Measurements from ENCODE around the gene ATPAF2. TPM values are rescaled to one million over a fixed set of nuclear protein-coding genes. Genes with fewer than 3 reads are reported as not detected.

Gene ATPAF2
- total and polyA plus RNA-seq, 4 donors: 17.7 to 32.9 (median 23.3) TPM

GRCh38 chr17:17985153-17985552 is 53.8 kb downstream of the ATPAF2 start:
- Histone ChIP-seq H3K27ac (ENCODE audit: low read depth in 1 of 2, low read length in 1 of 2) (no peak overlapping the region), H3K4me3 (no peak overlapping the region), H3K36me3 (ENCODE audit: control insufficient read depth in 4 of 4, insufficient read depth in 4 of 4, low read length in 4 of 4) (peaks cover 0 to 5% (median 4%) of the 10 kb centered on the region in 4 donors), H3K4me1 (ENCODE audit: control insufficient read depth in 5 of 5, insufficient read depth in 5 of 5, low read length in 5 of 5) (peaks cover 0 to 7% (median 0%) of the 10 kb centered on the region in 5 donors), H3K27me3 (ENCODE audit: control insufficient read depth in 3 of 3, insufficient read depth in 3 of 3, low read length in 2 of 3) (no peaks in the 10 kb centered on the region), H3K9ac (ENCODE audit: insufficient read depth in 1 of 2, low read length in 2 of 2) (no peak overlapping the region), H3K9me3 (ENCODE audit: control insufficient read depth in 4 of 4, insufficient read depth in 3 of 4, low read length in 3 of 4) (no peaks in the 10 kb centered on the region)
- no peak for DNase-seq
- TF ChIP-seq, protein P1, sequence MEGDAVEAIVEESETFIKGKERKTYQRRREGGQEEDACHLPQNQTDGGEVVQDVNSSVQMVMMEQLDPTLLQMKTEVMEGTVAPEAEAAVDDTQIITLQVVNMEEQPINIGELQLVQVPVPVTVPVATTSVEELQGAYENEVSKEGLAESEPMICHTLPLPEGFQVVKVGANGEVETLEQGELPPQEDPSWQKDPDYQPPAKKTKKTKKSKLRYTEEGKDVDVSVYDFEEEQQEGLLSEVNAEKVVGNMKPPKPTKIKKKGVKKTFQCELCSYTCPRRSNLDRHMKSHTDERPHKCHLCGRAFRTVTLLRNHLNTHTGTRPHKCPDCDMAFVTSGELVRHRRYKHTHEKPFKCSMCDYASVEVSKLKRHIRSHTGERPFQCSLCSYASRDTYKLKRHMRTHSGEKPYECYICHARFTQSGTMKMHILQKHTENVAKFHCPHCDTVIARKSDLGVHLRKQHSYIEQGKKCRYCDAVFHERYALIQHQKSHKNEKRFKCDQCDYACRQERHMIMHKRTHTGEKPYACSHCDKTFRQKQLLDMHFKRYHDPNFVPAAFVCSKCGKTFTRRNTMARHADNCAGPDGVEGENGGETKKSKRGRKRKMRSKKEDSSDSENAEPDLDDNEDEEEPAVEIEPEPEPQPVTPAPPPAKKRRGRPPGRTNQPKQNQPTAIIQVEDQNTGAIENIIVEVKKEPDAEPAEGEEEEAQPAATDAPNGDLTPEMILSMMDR (IDR thresholded peaks at IDR 0.05; ENCODE audit: control extremely low read depth, extremely low read depth): no peak
- ATAC-seq (ENCODE audit: insufficient read depth, low FRiP score): no peak
- WGBS, 2 donors: 85 to 91% methylated on average over 2 of the region's 2 CpGs

GRCh38 chr17:17983776-17984175 is 55.2 kb downstream of the ATPAF2 start:
- Histone ChIP-seq H3K9me3 (ENCODE audit: control insufficient read depth in 4 of 4, insufficient read depth in 3 of 4, low read length in 3 of 4) (no peaks in the 10 kb centered on the region), H3K27ac (ENCODE audit: low read depth in 1 of 2, low read length in 1 of 2) (no peak overlapping the region), H3K9ac (ENCODE audit: insufficient read depth in 1 of 2, low read length in 2 of 2) (no peak overlapping the region), H3K4me3 (no peak overlapping the region), H3K36me3 (ENCODE audit: control insufficient read depth in 4 of 4, insufficient read depth in 4 of 4, low read length in 4 of 4) (peaks cover 0 to 5% (median 4%) of the 10 kb centered on the region in 4 donors), H3K4me1 (ENCODE audit: control insufficient read depth in 5 of 5, insufficient read depth in 5 of 5, low read length in 5 of 5) (peaks cover 0 to 7% (median 0%) of the 10 kb centered on the region in 5 donors), H3K27me3 (ENCODE audit: control insufficient read depth in 3 of 3, insufficient read depth in 3 of 3, low read length in 2 of 3) (no peaks in the 10 kb centered on the region)
- ATAC-seq (ENCODE audit: insufficient read depth, low FRiP score): no peak
- DNase-seq: no peak
- TF ChIP-seq, protein P1 (IDR thresholded peaks at IDR 0.05; ENCODE audit: control extremely low read depth, extremely low read depth): no peak
- 94 to 96% methylated on average over 6 of the region's 6 CpGs for WGBS, 2 donors

- TF ChIP-seq, protein P1 (IDR thresholded peaks at IDR 0.05; ENCODE audit: control extremely low read depth, extremely low read depth): no peak
- DNase-seq: no peak
Observed at GRCh38 chr17:17983376-17983775, 55.6 kb downstream of the ATPAF2 start.

DNA sequence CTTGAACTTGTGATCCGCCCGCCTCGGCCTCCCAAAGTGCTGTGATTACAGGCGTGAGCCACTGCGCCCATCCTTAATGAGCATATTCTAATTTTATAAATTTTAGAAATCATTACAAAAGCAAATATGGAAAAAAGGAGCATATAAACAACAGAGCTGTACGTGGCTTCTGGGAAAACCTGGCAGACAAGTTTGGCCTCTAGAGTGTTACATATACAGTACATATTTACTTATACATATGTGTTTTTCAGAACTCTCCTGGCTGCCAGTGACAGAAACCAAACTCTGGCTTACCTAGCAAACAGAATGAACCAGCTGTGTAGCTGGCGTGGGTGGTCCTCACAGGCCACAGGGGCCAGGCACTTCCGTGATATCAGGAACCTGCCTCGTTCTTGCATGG is 56.2 kb downstream of the ATPAF2 start:
- peaks cover 0 to 7% (median 0%) of the 10 kb centered on the region in 5 donors for H3K4me1 ChIP-seq (ENCODE audit: control insufficient read depth in 5 of 5, insufficient read depth in 5 of 5, low read length in 5 of 5)
- 91 to 94% methylated on average over 9 of the region's 9 CpGs for WGBS, 2 donors
- ATAC-seq (ENCODE audit: insufficient read depth, low FRiP score) (no peak), DNase-seq (peak in 2 of 3 donors; percentile 44 to 63)
- H3K27me3 ChIP-seq (ENCODE audit: control insufficient read depth in 3 of 3, insufficient read depth in 3 of 3, low read length in 2 of 3): no peaks in the 10 kb centered on the region
- H3K9ac ChIP-seq (ENCODE audit: insufficient read depth in 1 of 2, low read length in 2 of 2): peak overlapping the region in 1 of 2 donors; percentile 46
- no peak overlapping the region for H3K4me3 ChIP-seq
- TF ChIP-seq, protein P1 (IDR thresholded peaks at IDR 0.05; ENCODE audit: control extremely low read depth, extremely low read depth): no peak
- no peak overlapping the region for H3K27ac ChIP-seq (ENCODE audit: low read depth in 1 of 2, low read length in 1 of 2)
- H3K9me3 ChIP-seq (ENCODE audit: control insufficient read depth in 4 of 4, insufficient read depth in 3 of 4, low read length in 3 of 4): no peaks in the 10 kb centered on the region
- H3K36me3 ChIP-seq (ENCODE audit: control insufficient read depth in 4 of 4, insufficient read depth in 4 of 4, low read length in 4 of 4): peaks cover 0 to 3% (median 3%) of the 10 kb centered on the region in 4 donors

More at GRCh38 chr17:17983376-17983775, 55.6 kb downstream of the ATPAF2 start:
- Histone ChIP-seq H3K36me3 (ENCODE audit: control insufficient read depth in 4 of 4, insufficient read depth in 4 of 4, low read length in 4 of 4) (peaks cover 0 to 5% (median 3%) of the 10 kb centered on the region in 4 donors), H3K27ac (ENCODE audit: low read depth in 1 of 2, low read length in 1 of 2) (no peak overlapping the region), H3K9me3 (ENCODE audit: control insufficient read depth in 4 of 4, insufficient read depth in 3 of 4, low read length in 3 of 4) (no peaks in the 10 kb centered on the region), H3K9ac (ENCODE audit: insufficient read depth in 1 of 2, low read length in 2 of 2) (peak overlapping the region in 1 of 2 donors; percentile 46), H3K27me3 (ENCODE audit: control insufficient read depth in 3 of 3, insufficient read depth in 3 of 3, low read length in 2 of 3) (no peaks in the 10 kb centered on the region), H3K4me1 (ENCODE audit: control insufficient read depth in 5 of 5, insufficient read depth in 5 of 5, low read length in 5 of 5) (peaks cover 0 to 7% (median 0%) of the 10 kb centered on the region in 5 donors), H3K4me3 (no peak overlapping the region)
- 80 to 91% methylated on average over 6 of the region's 6 CpGs for WGBS, 2 donors
- no peak for ATAC-seq (ENCODE audit: insufficient read depth, low FRiP score)
